PFSK-1 (cell line): ENCODE measurements around the gene ARHGAP20. TPM values are rescaled to one million over a fixed set of nuclear protein-coding genes. Genes with fewer than 3 reads are reported as not detected.

Experiments used
- FOXP2 ChIP-seq: optimal IDR thresholded peaks from 2 replicates; pipeline ENCODE3; 2011; ENCODE audit warnings: borderline replicate concordance, control low read depth, inconsistent platforms; ENCODE audit not compliant: insufficient read depth; ENCODE audit errors: extremely low read length, extremely low read depth
- POLR2AphosphoS5 ChIP-seq: IDR thresholded peaks from 2 replicates; pipeline ENCODE4 v1.6.1; 2012; ENCODE audit warnings: low read depth, mild to moderate bottlenecking, control low read depth, low read length, moderate library complexity
- REST ChIP-seq, 2 experiments: IDR thresholded peaks; 2 replicates each; pipeline versions ENCODE4 v1.6.1 to v1.8.0; 2011 to 2012; ENCODE audit warnings: low read depth in 2 of 2, low read length in 2 of 2, control low read depth in 1 of 2, inconsistent platforms in 1 of 2, mild to moderate bottlenecking in 1 of 2, moderate library complexity in 1 of 2; ENCODE audit not compliant: insufficient read depth in 1 of 2
- SIN3A ChIP-seq: IDR thresholded peaks from 2 replicates; pipeline ENCODE4 v1.6.1; 2012; ENCODE audit warnings: mild to moderate bottlenecking, low read length, moderate library complexity, borderline replicate concordance; ENCODE audit not compliant: insufficient read depth
- TAF1 ChIP-seq: IDR thresholded peaks from 2 replicates; pipeline ENCODE4 v1.6.1; 2012; ENCODE audit warnings: low read length, control low read depth, borderline replicate concordance; ENCODE audit not compliant: insufficient read depth
- polyA plus RNA-seq: library from polyadenylated mRNA; unstranded; fragments of >200 nt; gene quantifications from one replicate; pipeline ENCODE4 v1.2.1, GENCODE V29; 2012; ENCODE audit warnings: low read depth, missing spikeins; ENCODE audit not compliant: insufficient read length

The ARHGAP20 gene
- polyA plus RNA-seq = not detected

- TF ChIP-seq TAF1 = no peak
- no peak for TF ChIP-seq REST (IDR thresholded peaks at IDR 0.05; ENCODE audit: insufficient read depth in 1 of 2, low read depth in 2 of 2, low read length in 2 of 2)
- no peak for TF ChIP-seq POLR2AphosphoS5
- TF ChIP-seq SIN3A = no peak
- no peak for TF ChIP-seq FOXP2
Observed at GRCh38 chr11:110711776-110712658, at the start of gene ARHGAP20. TSS of gene ARHGAP20 (minus strand) at chr11:110712437. CDS start at chr11:110712231, 206 bp downstream.

- TF ChIP-seq TAF1 = no peak
Observed at GRCh38 chr11:110761991-110762390, 49.8 kb upstream of the ARHGAP20 start.

- TF ChIP-seq TAF1 = no peak
- TF ChIP-seq SIN3A = no peak
- TF ChIP-seq REST (IDR thresholded peaks at IDR 0.05; ENCODE audit: insufficient read depth in 1 of 2, low read depth in 2 of 2, low read length in 2 of 2) = no peak
- no peak for TF ChIP-seq POLR2AphosphoS5
- no peak for TF ChIP-seq FOXP2
Observed at GRCh38 chr11:110761131-110761530, 48.9 kb upstream of the ARHGAP20 start.

GRCh38 chr11:110759972-110760381 lies 47.7 kb upstream of the ARHGAP20 start:
- TF ChIP-seq POLR2AphosphoS5 (no peak), REST (IDR thresholded peaks at IDR 0.05; ENCODE audit: insufficient read depth in 1 of 2, low read depth in 2 of 2, low read length in 2 of 2) (no peak), SIN3A (no peak), TAF1 (no peak), FOXP2 (no peak)

GRCh38 chr11:110757962-110758755 lies 45.9 kb upstream of the ARHGAP20 start:
- no peak for TF ChIP-seq FOXP2
- no peak for TF ChIP-seq TAF1
- TF ChIP-seq REST (IDR thresholded peaks at IDR 0.05; ENCODE audit: insufficient read depth in 1 of 2, low read depth in 2 of 2, low read length in 2 of 2) = no peak
- no peak for TF ChIP-seq POLR2AphosphoS5
- TF ChIP-seq SIN3A = no peak
